Ecto neural progenitor cell (in vitro differentiated cells): ENCODE results near the gene TADA2A.
A peak's percentile ranks its signal among the peaks of the same experiment; 100 is the strongest.

Source experiments
- DNase-seq: peaks from one replicate; pipeline ENCODE4 v3.0.0-alpha.2; 2018; ENCODE audit warnings: low spot score

TADA2A gene

GRCh38 chr17:37463039-37463438 lies 56.4 kb downstream of the TADA2A start:
- DNase-seq, result no peak

- no peak for DNase-seq
These were observed 58.5 kb downstream of the TADA2A start for GRCh38 chr17:37465069-37465616.

GRCh38 chr17:37466471-37466870 lies 59.8 kb downstream of the TADA2A start:
- no peak for DNase-seq

- DNase-seq, result no peak
These were observed 63.5 kb downstream of the TADA2A start for GRCh38 chr17:37470181-37470580.

- no peak for DNase-seq
These were observed 69.2 kb downstream of the TADA2A start for GRCh38 chr17:37475731-37476420.

GRCh38 chr17:37476431-37477120 lies 69.9 kb downstream of the TADA2A start:
- no peak for DNase-seq

GRCh38 chr17:37478187-37478586 lies 71.5 kb downstream of the TADA2A start:
- DNase-seq, result no peak

GRCh38 chr17:37479025-37479424 lies 72.3 kb downstream of the TADA2A start:
- no peak for DNase-seq

- no peak for DNase-seq
These were observed 73.7 kb downstream of the TADA2A start for GRCh38 chr17:37480427-37480826.

GRCh38 chr17:37481001-37481665 lies 74.4 kb downstream of the TADA2A start:
- no peak for DNase-seq

GRCh38 chr17:37483311-37484039 lies 76.8 kb downstream of the TADA2A start:
- no peak for DNase-seq

GRCh38 chr17:37485938-37486570 lies 79.4 kb downstream of the TADA2A start:
- DNase-seq, result no peak

GRCh38 chr17:37488009-37488604 lies 81.4 kb downstream of the TADA2A start:
- no peak for DNase-seq

GRCh38 chr17:37488607-37489196 lies 82.0 kb downstream of the TADA2A start:
- DNase-seq, result peak; percentile 69

GRCh38 chr17:37489197-37490001 lies 82.7 kb downstream of the TADA2A start, which contains the start of gene DUSP14:
Gene DUSP14 (plus strand): TSS chr17:37489891. CDS start chr17:37512273, 22,382 bp downstream.
- peak; percentile 91 for DNase-seq

- DNase-seq, result no peak
These were observed 83.4 kb downstream of the TADA2A start for GRCh38 chr17:37490022-37490587.

GRCh38 chr17:37490638-37491614 lies 84.2 kb downstream of the TADA2A start:
- no peak for DNase-seq

GRCh38 chr17:37492167-37492566 lies 85.5 kb downstream of the TADA2A start:
- DNase-seq, result no peak
